H4 (cell line): Measurements from ENCODE around the gene LPIN1. TPM values are rescaled to one million over a fixed set of nuclear protein-coding genes. Genes with fewer than 3 reads are reported as not detected.
"Not testable (repeated sequence)": the region's sequence is repeated elsewhere in the genome, so short reads cannot be mapped to it uniquely, and the experiment has no call there.

ENCODE experiments used
- DNase-seq: peaks from one replicate; pipeline ENCODE4 v3.0.0-alpha.2; 2015; ENCODE audit warnings: low spot score
- total RNA-seq: library from RNA; depleted of rRNA; stranded (reverse); fragments of >200 nt; shearing (Covaris generic); gene quantifications from 2 replicates; pipeline ENCODE4 v1.2.3, GENCODE V29; 2014

LPIN1 gene
- total RNA-seq, 1 experiment from 2014 or later: 27.9 TPM

- DNase-seq: peak; percentile 53
Observed at GRCh38 chr2:11744631-11745394, 1.6 kb upstream of the LPIN1 start.

GRCh38 chr2:11745613-11746375 is 638 bp upstream of the LPIN1 start:
- no peak for DNase-seq

GRCh38 chr2:11746807-11747459 is 501 bp downstream of the LPIN1 start:
- DNase-seq: no peak

- DNase-seq: no peak
Observed at GRCh38 chr2:11748018-11748860, 1.8 kb downstream of the LPIN1 start.

- no peak for DNase-seq
Observed at GRCh38 chr2:11748861-11749645, 2.6 kb downstream of the LPIN1 start.

GRCh38 chr2:11749646-11750349 is 3.4 kb downstream of the LPIN1 start:
- no peak for DNase-seq

- peak; percentile 12 for DNase-seq
Observed at GRCh38 chr2:11750422-11750821, 4.0 kb downstream of the LPIN1 start.

GRCh38 chr2:11750917-11751316 is 4.5 kb downstream of the LPIN1 start:
- DNase-seq: no peak

GRCh38 chr2:11752906-11753305 is 6.5 kb downstream of the LPIN1 start:
- DNase-seq: no peak

GRCh38 chr2:11753452-11753885 is 7.0 kb downstream of the LPIN1 start:
- DNase-seq: no peak

GRCh38 chr2:11753886-11754699 is 7.7 kb downstream of the LPIN1 start:
- no peak for DNase-seq

- DNase-seq: no peak
Observed at GRCh38 chr2:11754700-11755015, 8.2 kb downstream of the LPIN1 start.

- no peak for DNase-seq
Observed at GRCh38 chr2:11757101-11757500, 10.7 kb downstream of the LPIN1 start.

GRCh38 chr2:11758187-11758586 is 11.8 kb downstream of the LPIN1 start:
- DNase-seq: no peak

GRCh38 chr2:11758647-11759046 is 12.2 kb downstream of the LPIN1 start:
- DNase-seq: no peak

GRCh38 chr2:11759182-11759975 is 12.9 kb downstream of the LPIN1 start:
- DNase-seq: not testable (repeated sequence)

GRCh38 chr2:11761259-11761658 is 14.8 kb downstream of the LPIN1 start:
- DNase-seq: no peak

GRCh38 chr2:11762031-11762430 is 15.6 kb downstream of the LPIN1 start:
- no peak for DNase-seq
